T-helper 2 cell treated with Interferon-gamma antibody and Interleukin-4, amounts not matched to agents 5 μg/mL and 100 μg/mL, for 36 hours (primary cell): ENCODE results near the gene SERPINA3.

Experiments used
- DNase-seq: peaks from one replicate; pipeline ENCODE4 v3.0.0; 2021; ENCODE audit warnings: low spot score
- H3K27ac Mint-ChIP-seq: one replicate; pipeline ENCODE4 v1.8.0; 2021; ENCODE audit warnings: mild to moderate bottlenecking, mixed read lengths
- H3K27me3 Mint-ChIP-seq: one replicate; pipeline ENCODE4 v1.8.0; 2021; ENCODE audit warnings: low read depth, mixed read lengths
- H3K36me3 Mint-ChIP-seq: one replicate; pipeline ENCODE4 v1.8.0; 2021; ENCODE audit warnings: low read depth, mixed read lengths
- H3K4me1 Mint-ChIP-seq: one replicate; pipeline ENCODE4 v1.8.0; 2021; ENCODE audit warnings: low read depth, mixed read lengths
- H3K4me3 Mint-ChIP-seq: one replicate; pipeline ENCODE4 v1.8.0; 2022; ENCODE audit warnings: mild to moderate bottlenecking, moderate library complexity, mixed read lengths
- H3K9me3 Mint-ChIP-seq: one replicate; pipeline ENCODE4 v1.8.0; 2021; ENCODE audit warnings: mixed read lengths

Gene SERPINA3

GRCh38 chr14:94640721-94641631, 28.8 kb downstream of the SERPINA3 start:
- DNase-seq, result no peak
- Mint-ChIP-seq H3K27me3 (no peaks in the 10 kb centered on the region), H3K27ac (no peak overlapping the region), H3K4me1 (no peaks in the 10 kb centered on the region), H3K36me3 (no peaks in the 10 kb centered on the region), H3K9me3 (no peaks in the 10 kb centered on the region), H3K4me3 (no peak overlapping the region)

GRCh38 chr14:94641632-94641955, 29.4 kb downstream of the SERPINA3 start:
- Mint-ChIP-seq H3K27ac (no peak overlapping the region), H3K9me3 (no peaks in the 10 kb centered on the region), H3K4me1 (no peaks in the 10 kb centered on the region), H3K27me3 (no peaks in the 10 kb centered on the region), H3K36me3 (no peaks in the 10 kb centered on the region), H3K4me3 (no peak overlapping the region)
- DNase-seq, result no peak

GRCh38 chr14:94643316-94644101, 31.3 kb downstream of the SERPINA3 start:
- Mint-ChIP-seq H3K27ac (no peak overlapping the region), H3K4me1 (no peaks in the 10 kb centered on the region), H3K36me3 (no peaks in the 10 kb centered on the region), H3K27me3 (no peaks in the 10 kb centered on the region), H3K9me3 (no peaks in the 10 kb centered on the region), H3K4me3 (no peak overlapping the region)
- DNase-seq, result no peak

GRCh38 chr14:94644102-94644535, 31.9 kb downstream of the SERPINA3 start:
- Mint-ChIP-seq H3K27ac (no peak overlapping the region), H3K27me3 (no peaks in the 10 kb centered on the region), H3K36me3 (no peaks in the 10 kb centered on the region), H3K4me3 (no peak overlapping the region), H3K9me3 (no peaks in the 10 kb centered on the region), H3K4me1 (no peaks in the 10 kb centered on the region)
- no peak for DNase-seq

GRCh38 chr14:94646066-94646465, 33.9 kb downstream of the SERPINA3 start:
- no peak for DNase-seq
- Mint-ChIP-seq H3K4me1 (no peaks in the 10 kb centered on the region), H3K27ac (no peak overlapping the region), H3K4me3 (no peak overlapping the region), H3K36me3 (no peaks in the 10 kb centered on the region), H3K27me3 (no peaks in the 10 kb centered on the region), H3K9me3 (no peaks in the 10 kb centered on the region)

GRCh38 chr14:94646481-94646880, 34.3 kb downstream of the SERPINA3 start:
- H3K4me1 Mint-ChIP-seq, result no peaks in the 10 kb centered on the region
- H3K27ac Mint-ChIP-seq, result no peak overlapping the region
- H3K9me3 Mint-ChIP-seq, result no peaks in the 10 kb centered on the region
- no peaks in the 10 kb centered on the region for H3K27me3 Mint-ChIP-seq
- H3K36me3 Mint-ChIP-seq, result no peaks in the 10 kb centered on the region
- no peak overlapping the region for H3K4me3 Mint-ChIP-seq
- DNase-seq, result no peak

- Mint-ChIP-seq H3K4me1 (no peaks in the 10 kb centered on the region), H3K9me3 (no peaks in the 10 kb centered on the region), H3K27me3 (no peaks in the 10 kb centered on the region), H3K4me3 (no peak overlapping the region), H3K36me3 (no peaks in the 10 kb centered on the region), H3K27ac (no peak overlapping the region)
- DNase-seq, result no peak
These were observed 36.6 kb downstream of the SERPINA3 start for GRCh38 chr14:94648801-94649200.

GRCh38 chr14:94649543-94650443, 37.6 kb downstream of the SERPINA3 start:
- no peaks in the 10 kb centered on the region for H3K4me1 Mint-ChIP-seq
- no peaks in the 10 kb centered on the region for H3K36me3 Mint-ChIP-seq
- no peak overlapping the region for H3K4me3 Mint-ChIP-seq
- H3K27me3 Mint-ChIP-seq, result no peaks in the 10 kb centered on the region
- DNase-seq, result no peak
- H3K27ac Mint-ChIP-seq, result no peak overlapping the region
- no peaks in the 10 kb centered on the region for H3K9me3 Mint-ChIP-seq

- Mint-ChIP-seq H3K4me1 (no peaks in the 10 kb centered on the region), H3K27ac (no peak overlapping the region), H3K27me3 (no peaks in the 10 kb centered on the region), H3K36me3 (no peaks in the 10 kb centered on the region), H3K4me3 (no peak overlapping the region), H3K9me3 (no peaks in the 10 kb centered on the region)
- no peak for DNase-seq
These were observed 38.2 kb downstream of the SERPINA3 start for GRCh38 chr14:94650444-94650775.

- Mint-ChIP-seq H3K27ac (no peak overlapping the region), H3K27me3 (no peaks in the 10 kb centered on the region), H3K4me3 (no peak overlapping the region), H3K9me3 (no peaks in the 10 kb centered on the region), H3K4me1 (no peaks in the 10 kb centered on the region), H3K36me3 (no peaks in the 10 kb centered on the region)
- DNase-seq, result no peak
These were observed 38.9 kb downstream of the SERPINA3 start for GRCh38 chr14:94650806-94651805.

GRCh38 chr14:94653321-94653720, 41.1 kb downstream of the SERPINA3 start:
- Mint-ChIP-seq H3K4me1 (no peaks in the 10 kb centered on the region), H3K9me3 (no peaks in the 10 kb centered on the region), H3K4me3 (no peak overlapping the region), H3K27ac (no peak overlapping the region), H3K27me3 (no peaks in the 10 kb centered on the region), H3K36me3 (no peaks in the 10 kb centered on the region)
- no peak for DNase-seq

- H3K9me3 Mint-ChIP-seq, result no peaks in the 10 kb centered on the region
- no peak for DNase-seq
- no peaks in the 10 kb centered on the region for H3K27me3 Mint-ChIP-seq
- H3K4me3 Mint-ChIP-seq, result no peak overlapping the region
- H3K36me3 Mint-ChIP-seq, result no peaks in the 10 kb centered on the region
- H3K27ac Mint-ChIP-seq, result no peak overlapping the region
- no peaks in the 10 kb centered on the region for H3K4me1 Mint-ChIP-seq
These were observed 42.1 kb downstream of the SERPINA3 start for GRCh38 chr14:94654071-94654861.
